Measurements from ENCODE around the gene CHODL.

Gene CHODL

DNA sequence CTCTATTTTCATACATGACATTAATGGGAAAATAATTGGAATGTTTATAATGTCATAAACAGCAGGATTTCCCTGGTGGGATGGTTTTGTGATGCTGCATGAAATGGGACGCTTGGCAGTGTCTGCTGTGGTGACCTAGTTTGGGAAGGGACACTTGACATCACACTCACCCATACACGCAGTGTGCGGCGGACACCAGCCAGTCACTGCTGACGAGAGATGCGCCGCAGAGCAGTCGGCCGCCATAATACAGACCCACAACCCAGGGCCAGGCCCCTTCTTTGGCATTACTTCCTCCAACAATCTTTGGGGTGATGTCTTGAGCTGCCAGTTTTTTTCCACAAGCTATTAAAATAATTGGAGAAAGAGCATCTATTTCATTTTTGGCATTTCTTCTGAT is 49.5 kb downstream of the CHODL start:
- no peak for DNase-seq

DNA sequence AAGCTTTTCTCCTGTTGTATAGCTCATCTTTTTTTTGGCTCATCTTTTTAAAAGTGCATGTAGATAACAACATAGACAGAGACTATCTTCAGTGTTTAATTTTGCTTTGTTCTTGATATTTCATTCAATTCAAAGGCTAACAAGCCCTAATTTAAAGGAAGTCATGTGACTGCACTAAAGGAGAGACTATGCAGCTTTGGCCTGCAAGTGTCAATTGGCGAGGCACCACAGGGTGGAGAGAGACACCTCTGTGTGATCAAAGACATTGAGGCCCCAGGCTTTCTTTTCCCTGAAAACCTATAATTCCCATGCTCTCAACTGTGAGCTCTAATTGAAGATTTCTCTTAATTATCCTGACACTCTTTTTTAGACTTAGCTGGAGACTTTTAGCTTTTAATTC is 53.6 kb downstream of the CHODL start:
- DNase-seq: no peak

All from NCI-H2029 (cell line).